Mammary epithelial cell (primary cell): ENCODE results near the gene ZNF385A.

ENCODE experiments used
- EZH2 ChIP-seq: IDR thresholded peaks from 2 replicates; pipeline ENCODE4 v1.6.1; 2012; ENCODE audit warnings: low read length, inconsistent platforms, borderline replicate concordance
- TF ChIP-seq, protein P1 (sequence below), 2 donors: IDR thresholded peaks in 1 of 2; conservative IDR thresholded peaks in 1 of 2; 2 replicates each; pipeline ENCODE4 v1.5.1; 2011 to 2012; ENCODE audit warnings: inconsistent platforms in 2 of 2, low read length in 2 of 2, mild to moderate bottlenecking in 2 of 2, control low read depth in 1 of 2, low read depth in 1 of 2; ENCODE audit not compliant: insufficient read depth in 1 of 2; ENCODE audit errors: extremely low read depth in 1 of 2

DNA sequence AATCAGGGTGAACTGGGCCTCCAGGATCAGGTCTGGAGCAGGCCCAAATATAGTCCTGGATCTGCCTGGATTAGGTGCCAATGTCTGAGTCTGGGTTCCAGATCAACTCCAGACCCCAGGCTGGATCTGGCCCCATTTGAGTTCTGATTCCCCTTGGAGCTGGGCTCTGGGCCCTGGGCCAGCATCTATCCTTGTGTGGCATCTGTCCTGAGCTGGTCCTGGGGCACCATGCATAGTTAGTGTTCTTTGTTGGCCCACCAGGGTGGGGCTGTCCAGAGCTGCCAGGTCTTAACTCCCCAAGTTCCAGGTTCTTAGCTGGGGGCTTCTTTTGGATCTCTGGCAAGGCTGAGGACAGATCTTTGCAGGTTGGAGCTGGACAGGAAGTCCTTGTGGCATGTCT is 11.0 kb upstream of the ZNF385A start:
- TF ChIP-seq, protein P1, sequence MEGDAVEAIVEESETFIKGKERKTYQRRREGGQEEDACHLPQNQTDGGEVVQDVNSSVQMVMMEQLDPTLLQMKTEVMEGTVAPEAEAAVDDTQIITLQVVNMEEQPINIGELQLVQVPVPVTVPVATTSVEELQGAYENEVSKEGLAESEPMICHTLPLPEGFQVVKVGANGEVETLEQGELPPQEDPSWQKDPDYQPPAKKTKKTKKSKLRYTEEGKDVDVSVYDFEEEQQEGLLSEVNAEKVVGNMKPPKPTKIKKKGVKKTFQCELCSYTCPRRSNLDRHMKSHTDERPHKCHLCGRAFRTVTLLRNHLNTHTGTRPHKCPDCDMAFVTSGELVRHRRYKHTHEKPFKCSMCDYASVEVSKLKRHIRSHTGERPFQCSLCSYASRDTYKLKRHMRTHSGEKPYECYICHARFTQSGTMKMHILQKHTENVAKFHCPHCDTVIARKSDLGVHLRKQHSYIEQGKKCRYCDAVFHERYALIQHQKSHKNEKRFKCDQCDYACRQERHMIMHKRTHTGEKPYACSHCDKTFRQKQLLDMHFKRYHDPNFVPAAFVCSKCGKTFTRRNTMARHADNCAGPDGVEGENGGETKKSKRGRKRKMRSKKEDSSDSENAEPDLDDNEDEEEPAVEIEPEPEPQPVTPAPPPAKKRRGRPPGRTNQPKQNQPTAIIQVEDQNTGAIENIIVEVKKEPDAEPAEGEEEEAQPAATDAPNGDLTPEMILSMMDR (conservative IDR thresholded peaks at IDR 0.05 in 1 of 2, IDR thresholded peaks at IDR 0.05 in 1 of 2; ENCODE audit: extremely low read depth in 1 of 2, insufficient read depth in 1 of 2, low read depth in 1 of 2, low read length in 2 of 2), result no peak
- TF ChIP-seq EZH2, result no peak
